LNCaP clone FGC (cell line): ENCODE results near the gene YJEFN3.

Experiments used
- DNase-seq: peaks from one replicate; pipeline ENCODE4 v3.0.0-alpha.2; 2011; ENCODE audit warnings: low read depth
- H3K4me3 ChIP-seq: 2 replicates; pipeline ENCODE4 v1.5.1; 2011; ENCODE audit warnings: mild to moderate bottlenecking, low read depth, low read length, control low read depth
- TF ChIP-seq, protein P1 (sequence below): IDR thresholded peaks from 2 replicates; pipeline ENCODE4 v1.5.1; 2012; ENCODE audit warnings: mild to moderate bottlenecking; ENCODE audit not compliant: control insufficient read depth, insufficient read depth; ENCODE audit errors: extremely low read depth

The YJEFN3 gene

GRCh38 chr19:19546751-19547162 lies 18.0 kb downstream of the YJEFN3 start:
- TF ChIP-seq, protein P1, sequence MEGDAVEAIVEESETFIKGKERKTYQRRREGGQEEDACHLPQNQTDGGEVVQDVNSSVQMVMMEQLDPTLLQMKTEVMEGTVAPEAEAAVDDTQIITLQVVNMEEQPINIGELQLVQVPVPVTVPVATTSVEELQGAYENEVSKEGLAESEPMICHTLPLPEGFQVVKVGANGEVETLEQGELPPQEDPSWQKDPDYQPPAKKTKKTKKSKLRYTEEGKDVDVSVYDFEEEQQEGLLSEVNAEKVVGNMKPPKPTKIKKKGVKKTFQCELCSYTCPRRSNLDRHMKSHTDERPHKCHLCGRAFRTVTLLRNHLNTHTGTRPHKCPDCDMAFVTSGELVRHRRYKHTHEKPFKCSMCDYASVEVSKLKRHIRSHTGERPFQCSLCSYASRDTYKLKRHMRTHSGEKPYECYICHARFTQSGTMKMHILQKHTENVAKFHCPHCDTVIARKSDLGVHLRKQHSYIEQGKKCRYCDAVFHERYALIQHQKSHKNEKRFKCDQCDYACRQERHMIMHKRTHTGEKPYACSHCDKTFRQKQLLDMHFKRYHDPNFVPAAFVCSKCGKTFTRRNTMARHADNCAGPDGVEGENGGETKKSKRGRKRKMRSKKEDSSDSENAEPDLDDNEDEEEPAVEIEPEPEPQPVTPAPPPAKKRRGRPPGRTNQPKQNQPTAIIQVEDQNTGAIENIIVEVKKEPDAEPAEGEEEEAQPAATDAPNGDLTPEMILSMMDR = no peak
- no peak for DNase-seq
- no peak overlapping the region for H3K4me3 ChIP-seq

DNA sequence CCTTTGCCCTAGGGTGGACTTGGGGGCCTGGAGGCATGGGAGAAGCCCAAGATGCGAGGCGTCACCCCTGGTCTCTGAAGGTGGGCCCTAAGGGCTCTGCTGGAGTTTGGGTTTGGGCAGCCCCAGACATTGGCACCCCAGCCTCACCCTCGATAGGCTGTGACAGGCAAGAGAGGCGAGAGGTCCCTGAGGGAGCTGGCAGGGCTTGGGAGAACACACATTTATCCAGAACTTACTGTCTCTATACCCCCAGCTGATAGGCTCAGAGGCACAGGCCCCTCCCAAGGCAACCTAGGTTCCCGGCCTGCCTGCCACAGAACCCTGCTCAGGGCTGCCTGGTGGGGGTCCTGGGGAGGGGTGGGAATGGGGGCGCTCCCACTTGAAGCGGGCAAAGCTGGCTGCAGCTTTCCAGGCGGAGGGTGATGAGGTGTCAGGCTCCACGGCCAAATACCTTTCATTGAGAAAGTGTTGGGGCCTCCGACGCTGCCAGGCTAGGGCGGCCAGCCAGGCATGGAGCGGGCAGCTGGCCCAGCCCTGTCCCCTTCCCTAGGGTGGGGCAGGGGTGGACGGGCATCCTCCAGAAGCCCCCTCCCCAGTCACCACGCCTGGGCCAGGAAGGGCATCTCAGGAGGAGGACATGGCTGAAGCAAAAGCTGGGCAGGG lies 19.1 kb downstream of the YJEFN3 start:
- TF ChIP-seq, protein P1 = no peak
- H3K4me3 ChIP-seq = no peak overlapping the region
- DNase-seq = no peak

DNA sequence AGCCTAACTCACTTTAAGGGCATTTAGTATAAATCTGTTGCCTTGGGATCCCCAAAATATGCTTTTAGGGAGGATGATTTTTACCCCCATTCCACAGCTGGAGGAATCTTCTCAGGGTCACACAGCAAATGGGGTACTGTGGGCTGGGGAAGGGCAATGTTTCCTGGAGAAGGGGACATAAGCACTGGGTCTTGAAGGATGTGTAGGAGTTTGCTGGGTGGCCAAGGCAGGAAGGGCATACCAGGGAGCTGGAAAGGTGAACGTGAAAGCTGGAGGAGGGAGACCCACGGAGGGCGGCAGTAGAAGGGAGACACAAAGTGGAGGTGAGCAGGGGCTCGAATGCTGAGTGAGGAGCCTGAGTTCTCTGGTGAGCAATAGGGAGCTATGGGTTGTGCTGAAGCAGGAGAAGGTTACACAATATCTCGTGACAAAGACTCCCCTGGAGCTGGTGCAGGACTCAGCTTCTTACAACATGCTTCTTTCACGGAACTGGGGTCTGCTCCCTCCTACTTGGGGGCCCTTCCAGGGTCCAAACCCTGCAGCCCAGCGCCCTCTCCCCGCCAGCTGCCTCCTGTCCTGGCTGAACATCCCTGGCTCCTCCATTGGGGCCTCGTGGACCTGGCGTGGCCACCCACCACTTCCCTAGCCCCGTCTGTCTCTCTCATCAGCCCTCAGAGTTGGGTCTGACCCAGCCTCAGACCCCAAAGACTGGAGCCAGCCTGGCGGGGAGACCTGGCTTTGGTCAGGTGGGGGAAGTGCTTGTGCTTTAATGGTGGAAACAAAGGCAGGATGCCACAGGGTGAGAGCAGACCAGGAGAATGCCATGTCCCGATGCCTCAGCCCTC lies 20.4 kb downstream of the YJEFN3 start:
- DNase-seq = no peak
- TF ChIP-seq, protein P1 = no peak
- no peak overlapping the region for H3K4me3 ChIP-seq

GRCh38 chr19:19549804-19550464 lies 21.2 kb downstream of the YJEFN3 start:
- TF ChIP-seq, protein P1 = no peak
- no peak overlapping the region for H3K4me3 ChIP-seq
- DNase-seq = no peak

GRCh38 chr19:19550485-19550929 lies 21.8 kb downstream of the YJEFN3 start:
- H3K4me3 ChIP-seq = no peak overlapping the region
- TF ChIP-seq, protein P1 = no peak
- DNase-seq = no peak

DNA sequence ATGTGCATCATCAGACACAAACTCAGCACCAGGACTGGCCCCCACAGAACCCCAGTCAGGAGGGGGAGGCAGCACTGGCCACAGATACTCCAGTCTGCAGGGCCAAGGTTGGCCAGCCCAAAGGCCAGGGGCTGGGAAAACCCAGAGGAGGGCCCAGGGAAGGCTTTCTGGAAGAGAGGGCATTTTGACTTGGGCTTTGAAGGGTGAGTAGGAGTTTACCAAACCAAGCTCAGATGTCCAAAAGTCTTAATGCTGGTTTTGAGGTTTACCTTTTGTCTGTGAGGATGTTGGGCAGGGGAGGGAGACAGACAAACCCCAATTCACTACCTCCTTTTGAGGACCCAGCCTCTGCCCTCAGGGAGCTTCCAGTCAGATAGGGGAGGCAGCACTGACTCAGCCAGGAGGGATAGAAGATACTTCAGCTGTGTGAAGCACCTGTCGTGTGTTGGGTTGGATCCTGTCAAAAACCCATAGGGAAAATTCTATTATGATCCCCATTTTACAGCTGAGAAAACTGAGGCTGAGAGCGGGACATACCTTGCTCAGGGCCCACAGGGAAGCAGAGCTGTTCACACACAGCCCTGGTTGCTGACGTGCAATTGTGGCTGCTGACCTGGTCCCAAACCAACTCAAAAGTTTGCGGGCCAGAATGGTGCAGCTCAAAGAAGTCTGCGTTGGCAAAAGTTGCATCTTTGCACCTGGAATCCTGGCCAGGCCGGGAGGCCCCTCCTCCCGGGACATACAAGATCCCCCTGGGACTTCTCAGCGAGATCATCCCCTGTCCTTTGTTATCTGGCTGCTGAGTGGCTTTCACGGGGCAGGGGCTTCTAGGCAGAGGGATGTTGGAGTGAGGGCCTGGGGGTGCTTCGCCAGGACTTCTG lies 22.5 kb downstream of the YJEFN3 start:
- TF ChIP-seq, protein P1 = no peak
- H3K4me3 ChIP-seq = no peak overlapping the region
- no peak for DNase-seq
